H1 (cell line): ENCODE results near the gene MAD2L2. TPM values are rescaled to one million over a fixed set of nuclear protein-coding genes. Genes with fewer than 3 reads are reported as not detected.

Experiments
- CTCF ChIA-PET: fragments of 300-600 bp; sonication (Branson Sonifier 250); formaldehyde crosslinking; loops from one replicate; lab custom pipeline; 2021; ENCODE audit not compliant: partially characterized antibody; lab: Charles Lee
- POLR2A ChIA-PET: fragments of 300-600 bp; sonication (Branson Sonifier 250); formaldehyde crosslinking; loops from one replicate; lab custom pipeline; 2021; ENCODE audit warnings: inconsistent platforms; ENCODE audit not compliant: partially characterized antibody; lab: Charles Lee
- DNase-seq, 2 experiments: peaks; one replicate each; pipeline versions ENCODE4 v3.0.0 to v3.0.0-alpha.2; 2010 to 2022; ENCODE audit warnings: low spot score in 2 of 2, low read depth in 1 of 2, mixed read lengths in 1 of 2
- FAIRE-seq: peaks from 2 replicates; lab custom pipeline; 2011; peaks lifted over from hg19 to GRCh38; lab: Jason Lieb, UNC
- H2AFZ ChIP-seq: 2 replicates; pipeline ENCODE4 v1.8.1; 2012; ENCODE audit warnings: low read length, inconsistent platforms
- H2AK5ac ChIP-seq: 2 replicates; pipeline ENCODE4 v1.6.1; 2013; ENCODE audit warnings: low read depth, low read length
- H2BK120ac ChIP-seq: replicated peaks from 2 replicates; pipeline ENCODE3; 2013; ENCODE audit warnings: low read depth, low read length, inconsistent platforms
- H2BK12ac ChIP-seq: 2 replicates; pipeline ENCODE4 v1.6.1; 2013; ENCODE audit warnings: low read depth, low read length
- H2BK15ac ChIP-seq: 2 replicates; pipeline ENCODE4 v1.6.1; 2013; ENCODE audit warnings: low read length
- H2BK20ac ChIP-seq: 2 replicates; pipeline ENCODE4 v1.6.1; 2013; ENCODE audit warnings: low read length
- H2BK5ac ChIP-seq: 2 replicates; pipeline ENCODE4 v1.6.1; 2013; ENCODE audit warnings: low read depth, low read length
- H3K14ac ChIP-seq: 2 replicates; pipeline ENCODE4 v1.6.1; 2013; ENCODE audit warnings: inconsistent platforms; ENCODE audit not compliant: insufficient read length
- H3K18ac ChIP-seq: 2 replicates; pipeline ENCODE4 v1.6.1; 2013; ENCODE audit warnings: low read length; ENCODE audit errors: extremely low read depth
- H3K23ac ChIP-seq: 2 replicates; pipeline ENCODE4 v1.6.1; 2013; ENCODE audit warnings: inconsistent platforms; ENCODE audit not compliant: insufficient read length
- H3K23me2 ChIP-seq: 2 replicates; pipeline ENCODE4 v1.6.1; 2013; ENCODE audit warnings: low read depth, low read length
- H3K27ac ChIP-seq: 2 replicates; pipeline ENCODE4 v1.6.1; 2011; ENCODE audit warnings: low read depth, low read length, inconsistent platforms
- H3K27me3 ChIP-seq, 4 experiments: replicated peaks in 1 of 4; 1 replicate in 1 of 4; 2 replicates in 3 of 4; pipeline versions ENCODE4 v1.6.1 to v1.8.1; 2011 to 2013; ENCODE audit warnings: low read length in 3 of 4, mild to moderate bottlenecking in 3 of 4, inconsistent platforms in 2 of 4, mixed read lengths in 2 of 4, moderate library complexity in 1 of 4; ENCODE audit not compliant: control insufficient read depth in 3 of 4, insufficient read depth in 3 of 4; ENCODE audit errors: extremely low read depth in 1 of 4
- H3K36me3 ChIP-seq, 4 experiments: 2 replicates each; pipeline versions ENCODE4 v1.6.1 to v1.8.1; 2011 to 2013; ENCODE audit warnings: mild to moderate bottlenecking in 4 of 4, low read length in 3 of 4, moderate library complexity in 2 of 4, control low read depth in 1 of 4, inconsistent platforms in 1 of 4; ENCODE audit not compliant: insufficient read depth in 4 of 4, control insufficient read depth in 2 of 4
- H3K4ac ChIP-seq: replicated peaks from 2 replicates; pipeline ENCODE3; 2013; ENCODE audit warnings: low read length, low read depth, mixed read lengths, inconsistent platforms; ENCODE audit not compliant: insufficient read length
- H3K4me1 ChIP-seq, 4 experiments: replicated peaks in 1 of 4; 1 replicate in 1 of 4; 2 replicates in 3 of 4; pipeline versions ENCODE4 v1.6.1 to v1.8.1; 2011 to 2013; ENCODE audit warnings: low read length in 3 of 4, inconsistent platforms in 2 of 4, mixed read lengths in 1 of 4; ENCODE audit not compliant: insufficient read depth in 4 of 4, control insufficient read depth in 3 of 4
- H3K4me2 ChIP-seq, 2 experiments: 2 replicates each; pipeline versions ENCODE4 v1.6.1 to v1.8.1; 2011 to 2013; ENCODE audit warnings: low read depth in 2 of 2, low read length in 2 of 2, control low read depth in 1 of 2, inconsistent platforms in 1 of 2, mild to moderate bottlenecking in 1 of 2; ENCODE audit not compliant: insufficient read depth in 1 of 2
- H3K4me3 ChIP-seq, 4 experiments: fragments of 200-600, 300-600 bp in 1 of 4; sonication (generic), shearing (Covaris generic), sonication (Bioruptor Twin) in 1 of 4; 2 replicates each; pipeline versions ENCODE4 v1.5.1 to v1.8.1; 2011 to 2016; ENCODE audit warnings: low read length in 4 of 4, low read depth in 3 of 4, control low read depth in 2 of 4, inconsistent platforms in 2 of 4, mild to moderate bottlenecking in 2 of 4, mixed read lengths in 1 of 4, moderate library complexity in 1 of 4; ENCODE audit not compliant: insufficient read depth in 2 of 4; ENCODE audit errors: extremely low read depth in 1 of 4
- H3K56ac ChIP-seq: replicated peaks from 2 replicates; pipeline ENCODE3; 2013; ENCODE audit warnings: low read depth, mild to moderate bottlenecking, mixed read lengths, low read length, inconsistent platforms; ENCODE audit not compliant: insufficient read length
- H3K79me1 ChIP-seq: 2 replicates; pipeline ENCODE4 v1.6.1; 2013; ENCODE audit warnings: low read depth, low read length, control low read depth
- H3K79me2 ChIP-seq, 2 experiments: 2 replicates each; pipeline versions ENCODE4 v1.6.1 to v1.8.1; 2012 to 2013; ENCODE audit warnings: low read length in 2 of 2, mild to moderate bottlenecking in 2 of 2, inconsistent platforms in 1 of 2; ENCODE audit not compliant: insufficient read depth in 2 of 2, control insufficient read depth in 1 of 2
- H3K9ac ChIP-seq, 4 experiments: replicated peaks in 1 of 4; 1 replicate in 1 of 4; 2 replicates in 3 of 4; pipeline versions ENCODE4 v1.6.1 to v1.8.1; 2011 to 2013; ENCODE audit warnings: low read depth in 3 of 4, low read length in 3 of 4, control low read depth in 2 of 4, mild to moderate bottlenecking in 2 of 4, moderate library complexity in 2 of 4, inconsistent platforms in 1 of 4; ENCODE audit errors: extremely low read depth in 1 of 4
- H3K9me3 ChIP-seq, 2 experiments: 2 replicates each; pipeline versions ENCODE4 v1.6.1 to v1.8.1; 2012 to 2013; ENCODE audit warnings: mild to moderate bottlenecking in 2 of 2, moderate library complexity in 2 of 2, control low read depth in 1 of 2, inconsistent platforms in 1 of 2, low read depth in 1 of 2, low read length in 1 of 2, mixed read lengths in 1 of 2; ENCODE audit not compliant: insufficient read depth in 2 of 2
- H4K20me1 ChIP-seq, 2 experiments: replicated peaks in 1 of 2; 2 replicates each; pipeline versions ENCODE3 to v1.8.1; 2011 to 2013; ENCODE audit warnings: inconsistent platforms in 2 of 2, low read length in 2 of 2, mild to moderate bottlenecking in 1 of 2; ENCODE audit not compliant: insufficient read depth in 2 of 2, control insufficient read depth in 1 of 2
- H4K5ac ChIP-seq: 2 replicates; pipeline ENCODE4 v1.6.1; 2013; ENCODE audit warnings: low read length, low read depth, mixed read lengths, inconsistent platforms; ENCODE audit not compliant: insufficient read length
- H4K8ac ChIP-seq: 2 replicates; pipeline ENCODE4 v1.8.0; 2013; ENCODE audit warnings: mild to moderate bottlenecking, moderate library complexity, low read length, inconsistent platforms; ENCODE audit not compliant: insufficient read depth; ENCODE audit errors: extremely low read depth
- H4K91ac ChIP-seq: replicated peaks from 2 replicates; pipeline ENCODE3; 2013; ENCODE audit warnings: low read length, mixed read lengths, inconsistent platforms; ENCODE audit not compliant: insufficient read length
- CBX8 ChIP-seq: fragments of 300-800, 300-1000 bp; sonication (generic); IDR thresholded peaks from 2 replicates; pipeline ENCODE4 v1.7.1; 2016; ENCODE audit warnings: low read depth, low read length, borderline replicate concordance
- RAD21 ChIP-seq, 2 experiments: IDR thresholded peaks in 1 of 2; conservative IDR thresholded peaks in 1 of 2; 2 replicates each; pipeline ENCODE4 v1.6.1; 2011; ENCODE audit warnings: low read depth in 2 of 2, low read length in 2 of 2, improper control_type of control experiment in 1 of 2, inconsistent platforms in 1 of 2, mild to moderate bottlenecking in 1 of 2, moderate library complexity in 1 of 2
- WGBS, 2 experiments: shearing (Covaris generic) in 1 of 2; methylation state at CpG; one replicate each; pipeline versions ENCODE4 v1.1.6 to v1.1.7; 2013 to 2015; ENCODE audit warnings: low lambda C conversion rate in 2 of 2, mixed read lengths in 2 of 2, inconsistent platforms in 1 of 2, low coverage in 1 of 2, missing lambda C conversion rate in 1 of 2; ENCODE audit not compliant: insufficient replicate concordance in 2 of 2, insufficient coverage in 1 of 2, insufficient read length in 1 of 2; ENCODE audit errors: extremely low coverage in 1 of 2, missing lambda C conversion rate in 1 of 2; 5-methylcytosine and 5-hydroxymethylcytosine counted together
- polyA plus RNA-seq, 7 experiments: library from polyadenylated mRNA; depleted of rRNA in 3 of 7; stranded (reverse) in 5 of 7; unstranded in 2 of 7; fragments of >200 nt in 5 of 7; fragments of 200-250 nt in 2 of 7; gene quantifications; 1 replicate in 5 of 7; 2 replicates in 1 of 7; 4 replicates in 1 of 7; pipeline versions ENCODE4 v1.2.1 to v1.2.3, GENCODE V29; 2011 to 2013; ENCODE audit warnings: missing spikeins in 2 of 7, mixed read lengths in 2 of 7
- total RNA-seq: library from RNA; stranded (reverse); fragmentation: NEBNext Ultra II Directional; extraction: Animal tissue kit (Norgen Biotek cat#: 25700); gene quantifications from 2 replicates; pipeline ENCODE4 v1.2.1, GENCODE V29; 2021

The MAD2L2 gene
- total and polyA plus RNA-seq, 2 of the 8 experiments (the other 6 are each of a cell fraction or from before 2014, with no cell fraction given) = 310 to 469 TPM

GRCh38 chr1:11674488-11674887, 6.5 kb downstream of the MAD2L2 start:
- no peak overlapping the region for H3K9ac ChIP-seq
- no peaks in the 10 kb centered on the region for H3K27me3 ChIP-seq
- FAIRE-seq = no peak
- no peaks in the 10 kb centered on the region for H3K23me2 ChIP-seq
- no peak overlapping the region for H2BK12ac ChIP-seq
- peaks cover 0 to 15% of the 10 kb centered on the region in 2 experiments; a peak in 2 of 4 replicates for H3K79me2 ChIP-seq
- H4K20me1 ChIP-seq = peaks cover 23 to 42% of the 10 kb centered on the region in 2 experiments
- H4K8ac ChIP-seq = no peak overlapping the region
- H2BK120ac ChIP-seq = no peak overlapping the region
- no peak overlapping the region for H4K91ac ChIP-seq
- H4K5ac ChIP-seq = no peak overlapping the region
- no peak overlapping the region for H2BK5ac ChIP-seq
- no peak for DNase-seq
- no peak overlapping the region for H3K14ac ChIP-seq
- H2BK15ac ChIP-seq = no peak overlapping the region
- peaks cover 12% of the 10 kb centered on the region; the same call in 1 of the 2 replicates for H3K79me1 ChIP-seq
- H3K56ac ChIP-seq = no peak overlapping the region
- no peak overlapping the region for H2AFZ ChIP-seq
- no peak overlapping the region for H3K27ac ChIP-seq
- no peak overlapping the region for H3K4me3 ChIP-seq
- 98% methylated on average over 11 of the region's 14 CpGs; no CpG with 5 or more reads in 1 of the 2 experiments for WGBS, 2 experiments
- TF ChIP-seq RAD21 (IDR thresholded peaks at IDR 0.05 in 1 of 2, conservative IDR thresholded peaks at IDR 0.05 in 1 of 2; ENCODE audit: low read depth in 2 of 2, low read length in 2 of 2) (peak in 1 of 2 experiments; percentile 12; a peak in 1 of 4 replicates), CBX8 (no peak)
- H3K4me1 ChIP-seq = no peaks in the 10 kb centered on the region; a peak in 1 of 7 replicates
- POLR2A ChIA-PET = interaction anchor here (1.2 to 32.0 kb wide), 8 partner anchors 2 to 78 kb away, joined by 3 to 1025 read pairs (median 8); partner anchors contain the start of genes DRAXIN, FBXO6 and MAD2L2
- H3K23ac ChIP-seq = no peak overlapping the region
- H2AK5ac ChIP-seq = no peak overlapping the region
- CTCF ChIA-PET = interaction anchor here (0.7 to 21.6 kb wide), 9 partner anchors 11 to 74 kb away, joined by 3 to 266 read pairs (median 7); partner anchors contain the start of gene FBXO6
- H3K4me2 ChIP-seq = no peak overlapping the region
- no peaks in the 10 kb centered on the region for H3K9me3 ChIP-seq
- H3K4ac ChIP-seq = no peak overlapping the region
- H3K36me3 ChIP-seq = peaks cover 43 to 89% (median 60%) of the 10 kb centered on the region in 4 experiments
- H2BK20ac ChIP-seq = no peak overlapping the region
- H3K18ac ChIP-seq = no peak overlapping the region
